Stimulated activated memory B cell treated with anti-CD40 and anti-IgM and Interleukin-4, amounts not matched to agents 10 μg/mL and 1 μg/mL and 100 μg/mL, for 72 hours (primary cell): ENCODE measurements around the gene PCDHGB4.
"Not testable (repeated sequence)": the region's sequence is repeated elsewhere in the genome, so short reads cannot be mapped to it uniquely, and the experiment has no call there.

Experiments
- ATAC-seq: fragments of 150-1000 bp; cut with Tn5 transposase; 2 replicates; pipeline ENCODE4 v1.10.0; 2021
- H3K27ac Mint-ChIP-seq: one replicate; pipeline ENCODE4 v1.8.0; 2022; ENCODE audit warnings: mild to moderate bottlenecking, mixed read lengths
- H3K27me3 Mint-ChIP-seq: one replicate; pipeline ENCODE4 v1.8.0; 2022; ENCODE audit warnings: mixed read lengths
- H3K36me3 Mint-ChIP-seq: one replicate; pipeline ENCODE4 v1.8.0; 2022; ENCODE audit warnings: mixed read lengths
- H3K4me1 Mint-ChIP-seq: one replicate; pipeline ENCODE4 v1.8.0; 2022; ENCODE audit warnings: mixed read lengths
- H3K4me3 Mint-ChIP-seq: one replicate; pipeline ENCODE4 v1.8.0; 2022; ENCODE audit warnings: mild to moderate bottlenecking, moderate library complexity, mixed read lengths
- H3K9me3 Mint-ChIP-seq: one replicate; pipeline ENCODE4 v1.8.0; 2022; ENCODE audit warnings: mixed read lengths

Gene PCDHGB4

GRCh38 chr5:141430332-141431113 is 43.0 kb downstream of the PCDHGB4 start, which contains the start of gene PCDHGA12:
TSS of gene PCDHGA12 (plus strand) at chr5:141430507. CDS start at chr5:141430760, 253 bp downstream.
- Mint-ChIP-seq H3K4me3 (peak within 1 kb of the TSS; percentile 77), H3K4me1 (peaks cover 19% of the 10 kb centered on the region), H3K27ac (peak within 1 kb of the TSS; percentile 31), H3K9me3 (peaks cover 9% of the 10 kb centered on the region), H3K36me3 (peaks cover 25% of the 10 kb centered on the region), H3K27me3 (peaks cover 42% of the 10 kb centered on the region)
- peak; percentile 63 for ATAC-seq

DNA sequence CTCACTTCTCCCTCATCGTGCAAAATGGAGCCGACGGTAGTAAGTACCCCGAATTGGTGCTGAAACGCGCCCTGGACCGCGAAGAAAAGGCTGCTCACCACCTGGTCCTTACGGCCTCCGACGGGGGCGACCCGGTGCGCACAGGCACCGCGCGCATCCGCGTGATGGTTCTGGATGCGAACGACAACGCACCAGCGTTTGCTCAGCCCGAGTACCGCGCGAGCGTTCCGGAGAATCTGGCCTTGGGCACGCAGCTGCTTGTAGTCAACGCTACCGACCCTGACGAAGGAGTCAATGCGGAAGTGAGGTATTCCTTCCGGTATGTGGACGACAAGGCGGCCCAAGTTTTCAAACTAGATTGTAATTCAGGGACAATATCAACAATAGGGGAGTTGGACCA is 43.8 kb downstream of the PCDHGB4 start:
- H3K9me3 Mint-ChIP-seq = peaks cover 9% of the 10 kb centered on the region
- ATAC-seq = peak; percentile 45
- H3K27ac Mint-ChIP-seq = peak overlapping the region; percentile 31
- peak overlapping the region; percentile 77 for H3K4me3 Mint-ChIP-seq
- H3K4me1 Mint-ChIP-seq = peaks cover 19% of the 10 kb centered on the region
- peaks cover 42% of the 10 kb centered on the region for H3K27me3 Mint-ChIP-seq
- peaks cover 25% of the 10 kb centered on the region for H3K36me3 Mint-ChIP-seq

DNA sequence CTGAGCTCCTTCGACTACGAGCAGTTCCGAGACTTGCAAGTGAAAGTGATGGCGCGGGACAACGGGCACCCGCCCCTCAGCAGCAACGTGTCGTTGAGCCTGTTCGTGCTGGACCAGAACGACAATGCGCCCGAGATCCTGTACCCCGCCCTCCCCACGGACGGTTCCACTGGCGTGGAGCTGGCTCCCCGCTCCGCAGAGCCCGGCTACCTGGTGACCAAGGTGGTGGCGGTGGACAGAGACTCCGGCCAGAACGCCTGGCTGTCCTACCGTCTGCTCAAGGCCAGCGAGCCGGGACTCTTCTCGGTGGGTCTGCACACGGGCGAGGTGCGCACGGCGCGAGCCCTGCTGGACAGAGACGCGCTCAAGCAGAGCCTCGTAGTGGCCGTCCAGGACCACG is 44.8 kb downstream of the PCDHGB4 start:
- peaks cover 42% of the 10 kb centered on the region for H3K27me3 Mint-ChIP-seq
- H3K27ac Mint-ChIP-seq = peak overlapping the region; percentile 31
- peaks cover 20% of the 10 kb centered on the region for H3K36me3 Mint-ChIP-seq
- not testable (repeated sequence) for H3K9me3 Mint-ChIP-seq, ATAC-seq
- peaks cover 19% of the 10 kb centered on the region for H3K4me1 Mint-ChIP-seq
- peak overlapping the region; percentile 77 for H3K4me3 Mint-ChIP-seq

- H3K4me3 Mint-ChIP-seq, H3K27ac Mint-ChIP-seq, ATAC-seq, H3K9me3 Mint-ChIP-seq: not testable (repeated sequence)
- peaks cover 42% of the 10 kb centered on the region for H3K27me3 Mint-ChIP-seq
- H3K36me3 Mint-ChIP-seq = peaks cover 18% of the 10 kb centered on the region
- peaks cover 19% of the 10 kb centered on the region for H3K4me1 Mint-ChIP-seq
These were observed 45.2 kb downstream of the PCDHGB4 start for GRCh38 chr5:141432726-141433125.

GRCh38 chr5:141434006-141434405 is 46.5 kb downstream of the PCDHGB4 start:
- peaks cover 6% of the 10 kb centered on the region for H3K9me3 Mint-ChIP-seq
- no peak overlapping the region for H3K4me3 Mint-ChIP-seq
- H3K27me3 Mint-ChIP-seq = peaks cover 32% of the 10 kb centered on the region
- no peak overlapping the region for H3K27ac Mint-ChIP-seq
- no peak for ATAC-seq
- H3K36me3 Mint-ChIP-seq = peaks cover 9% of the 10 kb centered on the region
- peaks cover 19% of the 10 kb centered on the region for H3K4me1 Mint-ChIP-seq

DNA sequence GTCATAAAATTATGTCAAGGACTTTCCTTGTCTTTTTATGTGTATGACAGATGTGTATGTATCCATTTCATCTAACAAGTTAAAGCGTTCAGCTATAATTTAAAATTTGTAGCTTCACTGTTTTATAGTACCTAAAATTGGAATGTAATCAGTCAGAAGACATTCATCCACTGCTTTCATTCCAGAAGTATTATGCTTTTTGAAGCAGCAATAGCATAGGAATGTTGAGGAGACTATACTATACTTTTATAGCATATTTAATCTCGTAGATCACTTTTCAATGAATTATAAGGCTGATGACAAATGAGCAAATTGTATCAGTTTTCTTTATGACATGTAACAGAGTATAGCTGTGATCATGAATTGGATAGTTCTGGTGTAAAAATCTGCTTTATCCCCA is 49.7 kb downstream of the PCDHGB4 start:
- no peak for ATAC-seq
- Mint-ChIP-seq H3K4me3 (no peak overlapping the region), H3K27ac (no peak overlapping the region), H3K4me1 (peaks cover under 1% of the 10 kb centered on the region), H3K27me3 (peaks cover 13% of the 10 kb centered on the region), H3K9me3 (peaks cover 7% of the 10 kb centered on the region), H3K36me3 (peaks cover 9% of the 10 kb centered on the region)

- ATAC-seq = no peak
- Mint-ChIP-seq H3K27me3 (no peaks in the 10 kb centered on the region), H3K9me3 (peaks cover 3% of the 10 kb centered on the region), H3K4me1 (peaks cover 5% of the 10 kb centered on the region), H3K27ac (no peak overlapping the region), H3K4me3 (no peak overlapping the region), H3K36me3 (no peaks in the 10 kb centered on the region)
These were observed 52.1 kb downstream of the PCDHGB4 start for GRCh38 chr5:141439411-141440141.
